NCI-H2081 treated with DMSO at 0.1 percent for 48 hours (cell line): ENCODE data around the gene DDX10.

ENCODE experiments used
- DNase-seq: peaks from one replicate; lab custom pipeline; 2025; lab: John Stamatoyannopoulos, UW

Gene DDX10

DNA sequence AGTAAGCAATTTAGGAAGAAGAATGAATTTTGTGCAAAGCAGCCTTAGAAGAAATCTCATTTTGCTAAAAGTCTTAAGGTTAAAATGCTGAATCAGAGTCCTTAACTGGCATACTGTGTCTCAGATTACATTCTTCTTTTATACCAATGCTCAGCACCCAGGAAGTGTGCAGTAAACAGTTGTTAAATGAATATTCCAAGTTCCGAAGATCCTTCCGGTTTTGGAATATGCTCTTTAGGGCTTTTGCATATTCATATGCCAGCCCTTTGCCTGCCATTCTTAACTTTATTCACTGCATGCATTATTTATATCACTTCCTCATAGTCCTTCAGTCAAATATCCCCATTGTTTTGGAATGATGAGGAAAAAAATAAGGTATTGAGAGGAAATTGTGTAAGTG is 242.0 kb downstream of the DDX10 start:
- no peak for DNase-seq

DNA sequence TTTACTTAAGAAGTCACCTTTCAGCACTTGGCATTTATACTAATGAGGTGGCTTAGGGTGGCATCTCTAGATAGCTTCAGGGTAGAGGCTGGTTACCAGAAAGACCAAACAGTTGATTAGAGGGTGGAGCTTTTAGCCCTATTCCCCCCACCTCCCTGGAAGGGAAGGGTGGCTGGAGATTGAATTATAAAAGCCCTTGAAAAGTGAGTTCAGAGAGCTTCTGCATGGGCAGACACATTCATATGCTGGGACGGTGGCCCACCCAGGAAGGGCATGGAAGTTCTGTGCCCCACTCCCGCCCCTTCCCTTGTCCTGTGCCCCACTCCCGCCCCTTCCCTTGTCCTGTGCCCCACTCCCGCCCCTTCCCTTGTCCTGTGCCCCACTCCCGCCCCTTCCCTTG is 244.2 kb downstream of the DDX10 start:
- no peak for DNase-seq

DNA sequence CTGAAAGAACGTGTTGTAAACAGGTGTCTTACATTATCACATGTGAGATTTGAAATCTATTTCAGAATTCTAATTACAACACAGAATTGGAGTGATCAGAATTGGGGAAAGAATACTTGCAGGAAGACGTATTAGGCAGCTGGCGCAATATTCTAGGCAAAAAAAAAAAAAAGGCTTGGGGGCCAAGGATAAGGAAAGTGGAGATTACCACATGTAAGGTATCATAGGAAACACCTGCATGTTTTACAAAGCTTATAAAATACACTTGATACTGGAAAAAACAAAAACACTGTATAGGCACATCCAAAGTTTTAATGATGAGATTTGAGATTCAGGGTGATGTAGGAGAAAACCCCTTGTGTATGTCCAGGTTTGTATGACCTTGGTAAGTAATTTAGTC is 245.1 kb downstream of the DDX10 start:
- DNase-seq: no peak

GRCh38 chr11:108912581-108912980 is 247.7 kb downstream of the DDX10 start:
- no peak for DNase-seq

GRCh38 chr11:108913204-108913603 is 248.3 kb downstream of the DDX10 start:
- DNase-seq: no peak

- no peak for DNase-seq
These were observed 249.3 kb downstream of the DDX10 start for GRCh38 chr11:108914211-108914610.

DNA sequence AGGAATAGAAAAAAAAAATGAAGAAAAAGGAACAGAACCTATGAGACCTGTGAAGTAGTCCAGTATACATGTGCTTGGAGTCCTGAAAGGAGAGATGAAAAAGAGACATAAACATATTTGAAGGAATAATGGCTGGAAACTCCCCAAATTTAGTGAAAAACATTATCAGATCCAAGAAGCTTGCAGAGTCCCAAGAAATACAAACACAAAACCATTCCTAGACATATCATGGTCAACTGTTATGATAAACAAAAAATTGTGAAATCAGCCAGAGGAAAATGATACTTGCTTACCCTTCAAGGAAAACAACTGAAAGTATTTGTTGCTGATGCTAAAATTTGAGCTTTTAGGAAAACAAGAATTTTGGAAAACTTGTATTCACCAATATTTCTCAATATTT is 250.1 kb downstream of the DDX10 start:
- DNase-seq: no peak

DNA sequence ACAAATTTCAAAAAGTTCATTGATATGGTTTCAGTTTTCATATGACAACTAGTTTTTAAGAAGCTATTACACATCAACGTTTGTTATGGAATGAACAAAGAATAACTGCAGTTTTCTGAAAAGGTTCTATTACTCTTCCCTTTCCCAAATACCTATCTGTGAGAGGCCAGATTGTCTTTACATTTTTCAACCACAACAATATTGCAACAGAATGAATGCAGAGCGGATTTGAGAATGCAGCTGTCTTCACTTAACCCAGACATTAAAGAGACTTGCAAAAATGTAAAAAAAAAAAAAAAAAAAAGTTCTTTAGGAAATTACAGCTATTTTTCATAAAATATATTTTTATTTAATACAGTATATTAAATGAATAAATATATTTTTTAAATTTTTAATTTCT is 250.8 kb downstream of the DDX10 start:
- DNase-seq: no peak

DNA sequence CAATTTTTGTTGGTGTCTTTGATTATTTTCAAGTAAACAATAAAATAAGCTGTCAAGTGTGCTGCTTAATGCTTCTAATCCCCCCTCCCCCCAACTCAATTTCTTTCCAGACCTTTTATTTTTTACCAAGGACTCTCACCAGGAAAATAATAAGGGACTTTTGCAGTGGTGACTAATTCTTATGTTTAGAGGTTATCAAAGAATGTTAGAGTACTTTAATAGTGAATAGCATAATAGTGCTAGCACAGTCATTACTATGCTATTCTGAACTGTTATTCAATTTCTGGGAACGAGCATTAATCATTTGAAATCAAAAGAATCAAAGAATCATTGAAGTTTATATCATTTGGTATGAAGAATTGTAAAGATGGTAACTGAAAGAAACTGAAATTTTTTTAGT is 251.4 kb downstream of the DDX10 start:
- DNase-seq: no peak

GRCh38 chr11:108916935-108917334 is 252.1 kb downstream of the DDX10 start:
- DNase-seq: no peak

DNA sequence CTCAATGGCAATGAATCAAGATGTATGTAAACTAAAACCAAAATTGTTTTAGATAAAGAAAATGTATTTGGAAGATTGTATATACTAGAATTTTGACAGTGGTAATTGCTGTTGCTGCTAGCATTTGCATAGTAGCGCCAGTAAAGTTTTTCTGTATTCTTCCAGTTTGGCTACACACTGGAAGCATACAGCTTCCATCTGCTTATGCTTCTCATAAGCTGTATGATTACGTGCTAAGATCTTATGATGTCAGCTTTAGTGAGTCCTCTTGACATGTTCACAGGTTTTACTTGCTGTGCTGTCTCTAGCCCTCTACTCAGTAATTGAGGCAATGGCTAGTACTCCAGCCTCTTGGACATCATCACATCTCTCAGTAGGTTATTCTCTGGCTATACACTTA is 256.3 kb downstream of the DDX10 start:
- no peak for DNase-seq

- DNase-seq: no peak
These were observed 257.4 kb downstream of the DDX10 start for GRCh38 chr11:108922241-108922640.

GRCh38 chr11:108923413-108923812 is 258.5 kb downstream of the DDX10 start:
- no peak for DNase-seq

- no peak for DNase-seq
These were observed 261.4 kb downstream of the DDX10 start for GRCh38 chr11:108926171-108926840.

DNA sequence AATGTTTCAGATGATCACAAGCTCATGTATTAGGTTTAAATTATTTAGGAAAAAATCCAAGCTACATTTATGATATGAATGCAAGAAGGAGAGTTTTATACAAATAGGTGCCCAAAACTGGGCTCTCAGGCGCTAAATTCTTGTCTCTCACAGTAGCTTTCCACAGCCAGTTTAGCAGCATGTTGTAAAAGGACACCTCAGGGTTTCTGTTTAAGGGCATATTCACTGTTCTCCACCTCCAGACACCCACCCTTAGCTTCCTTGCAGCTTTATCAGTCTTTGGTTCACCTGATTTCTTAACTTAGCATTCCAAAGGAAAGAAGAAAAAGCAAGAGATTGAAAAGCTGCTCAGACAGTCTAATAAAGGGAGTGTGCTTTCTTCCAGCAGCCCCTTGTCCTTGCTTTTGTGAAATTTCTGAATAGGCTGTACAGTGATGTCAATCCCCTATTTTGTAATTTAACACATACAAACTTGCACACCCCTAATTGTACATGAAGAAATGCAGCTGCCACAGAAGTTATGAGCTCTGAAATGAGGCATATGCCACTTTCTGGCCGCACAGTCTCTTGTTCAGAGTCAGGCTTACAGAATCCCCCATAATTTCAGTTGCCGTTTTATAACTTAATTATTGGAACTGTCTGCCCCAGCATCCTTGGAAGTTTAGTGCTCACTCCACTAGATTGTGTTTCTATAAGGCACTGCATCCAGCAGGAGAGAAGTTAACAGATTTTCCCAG is 262.1 kb downstream of the DDX10 start:
- no peak for DNase-seq

GRCh38 chr11:108927791-108928545 is 263.1 kb downstream of the DDX10 start:
- no peak for DNase-seq

DNA sequence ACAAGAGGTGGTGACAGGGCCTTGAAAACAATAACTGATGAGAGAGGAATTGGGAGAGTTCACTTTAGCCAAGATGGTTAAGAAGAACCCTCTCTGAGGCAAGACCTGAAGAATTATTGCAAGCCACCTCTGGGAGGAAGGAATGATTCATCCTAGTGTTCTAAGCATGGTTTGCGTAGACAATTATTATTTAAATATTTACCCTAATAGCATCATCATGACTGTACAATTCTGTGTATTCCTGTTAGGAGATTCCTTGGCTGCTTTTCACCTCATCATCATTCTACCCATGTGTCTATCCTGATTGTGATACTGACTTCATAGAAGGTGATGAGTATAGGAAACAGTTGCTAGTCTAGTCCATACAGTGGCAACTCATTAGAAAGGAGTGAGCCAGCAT is 264.4 kb downstream of the DDX10 start:
- DNase-seq: no peak

GRCh38 chr11:108931168-108931567 is 266.3 kb downstream of the DDX10 start:
- no peak for DNase-seq

DNA sequence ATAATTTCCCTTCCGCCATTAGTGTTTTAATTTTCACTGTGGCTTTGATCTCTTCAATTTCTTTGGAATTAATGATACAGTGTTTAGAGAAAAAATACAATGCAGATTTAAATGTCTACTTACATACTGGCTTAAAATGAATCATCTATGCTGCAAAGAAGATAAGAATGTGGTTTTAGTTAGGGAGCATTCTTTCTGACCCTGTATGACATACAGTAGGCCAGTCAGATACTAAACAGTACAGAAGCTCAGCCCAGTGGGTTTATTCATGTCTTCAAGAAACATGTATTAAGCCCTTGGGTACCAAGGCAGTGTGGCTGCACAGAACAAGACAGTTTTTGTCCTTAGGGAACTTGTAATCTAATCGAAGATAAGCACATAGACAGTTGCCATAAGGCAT is 268.8 kb downstream of the DDX10 start:
- DNase-seq: no peak

DNA sequence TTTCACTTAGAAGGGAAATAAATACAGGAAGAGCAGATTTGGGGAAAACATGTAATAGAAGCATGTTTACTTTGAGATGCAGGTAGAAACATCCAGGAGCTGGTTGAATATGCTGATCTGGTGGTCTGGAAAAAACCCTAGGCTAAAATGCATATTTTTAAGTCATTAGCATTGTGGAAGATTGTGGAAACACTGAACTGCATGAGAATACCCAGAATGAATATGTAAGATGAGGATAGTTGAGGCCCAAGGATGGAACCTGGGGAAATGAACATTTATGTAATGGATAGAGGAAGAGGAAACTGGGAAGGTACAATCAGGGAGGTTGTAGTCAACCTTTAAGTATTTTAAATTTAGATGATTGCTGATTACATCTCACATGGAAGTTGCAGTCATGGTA is 269.4 kb downstream of the DDX10 start:
- no peak for DNase-seq

DNA sequence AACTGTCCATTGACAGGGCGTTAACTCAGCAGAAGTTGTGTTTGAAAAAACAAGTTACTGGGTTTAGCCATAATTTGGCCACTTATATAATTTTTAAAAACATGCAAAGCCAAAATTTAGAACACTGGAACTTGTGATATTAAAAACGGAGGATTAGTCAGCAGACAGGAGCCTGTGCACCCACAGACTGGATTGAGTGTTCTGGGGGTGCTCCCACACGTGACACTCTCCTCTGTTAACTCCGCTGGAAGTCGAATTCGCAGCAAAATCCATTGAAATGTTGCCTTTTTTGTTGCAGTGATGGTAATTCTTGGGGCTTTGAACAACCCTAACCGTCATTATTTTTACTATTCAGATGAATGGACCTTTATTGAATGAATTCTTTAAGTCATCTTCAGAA is 269.8 kb downstream of the DDX10 start:
- DNase-seq: no peak

GRCh38 chr11:108937746-108938145 is 272.9 kb downstream of the DDX10 start:
- no peak for DNase-seq

- DNase-seq: no peak
These were observed 273.7 kb downstream of the DDX10 start for GRCh38 chr11:108938604-108939003.
